Middle frontal gyrus (tissue), 1 donor: Measurements from ENCODE around the gene ARHGEF7.

Experiments
- DNase-seq: peaks from one replicate; pipeline ENCODE4 v3.0.0-alpha.2; 2015; ENCODE audit warnings: low spot score; ENCODE audit errors: extremely low spot score

The ARHGEF7 gene

DNA sequence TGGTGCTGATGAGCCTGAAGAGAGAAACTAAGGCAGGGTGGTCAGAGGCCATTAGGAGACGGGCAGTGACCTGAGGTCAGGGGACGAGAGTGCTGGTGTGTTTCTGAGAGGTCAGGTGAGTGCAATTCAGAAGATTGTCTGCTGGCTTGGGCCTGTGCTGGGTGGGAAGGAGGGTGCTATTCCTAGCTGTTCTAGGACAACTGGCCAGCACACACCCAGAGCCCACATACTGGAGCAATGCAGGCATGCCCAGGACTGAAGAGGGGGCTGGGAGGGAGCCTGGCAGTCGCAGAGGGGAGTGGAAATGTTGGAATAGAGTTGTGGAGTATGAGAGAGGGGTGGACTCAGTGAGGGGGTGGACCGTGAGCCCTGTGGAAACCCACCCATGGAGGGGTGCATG is 16.5 kb downstream of the ARHGEF7 start:
- DNase-seq = no peak

GRCh38 chr13:111132948-111133347 is 17.8 kb downstream of the ARHGEF7 start:
- no peak for DNase-seq

DNA sequence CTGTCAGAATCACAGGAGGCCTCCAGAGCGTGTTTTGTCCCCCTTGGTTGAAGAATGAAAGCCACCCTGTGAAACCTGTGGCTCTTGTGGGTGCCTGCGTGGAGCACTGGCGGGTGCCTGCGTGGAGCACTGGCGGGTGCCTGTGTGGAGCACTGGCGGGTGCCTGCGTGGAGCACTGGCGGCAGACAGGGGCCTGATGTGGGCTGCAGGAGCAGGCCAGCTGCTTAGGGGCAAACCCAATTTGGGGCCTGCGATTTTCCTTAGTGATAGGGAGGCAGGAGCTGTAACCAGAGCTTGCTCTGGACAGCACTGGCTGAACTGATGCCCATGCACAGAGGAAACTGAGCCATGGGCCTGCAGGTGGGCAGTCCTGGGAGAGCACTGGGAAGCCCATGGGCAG is 24.3 kb downstream of the ARHGEF7 start:
- DNase-seq = no peak

DNA sequence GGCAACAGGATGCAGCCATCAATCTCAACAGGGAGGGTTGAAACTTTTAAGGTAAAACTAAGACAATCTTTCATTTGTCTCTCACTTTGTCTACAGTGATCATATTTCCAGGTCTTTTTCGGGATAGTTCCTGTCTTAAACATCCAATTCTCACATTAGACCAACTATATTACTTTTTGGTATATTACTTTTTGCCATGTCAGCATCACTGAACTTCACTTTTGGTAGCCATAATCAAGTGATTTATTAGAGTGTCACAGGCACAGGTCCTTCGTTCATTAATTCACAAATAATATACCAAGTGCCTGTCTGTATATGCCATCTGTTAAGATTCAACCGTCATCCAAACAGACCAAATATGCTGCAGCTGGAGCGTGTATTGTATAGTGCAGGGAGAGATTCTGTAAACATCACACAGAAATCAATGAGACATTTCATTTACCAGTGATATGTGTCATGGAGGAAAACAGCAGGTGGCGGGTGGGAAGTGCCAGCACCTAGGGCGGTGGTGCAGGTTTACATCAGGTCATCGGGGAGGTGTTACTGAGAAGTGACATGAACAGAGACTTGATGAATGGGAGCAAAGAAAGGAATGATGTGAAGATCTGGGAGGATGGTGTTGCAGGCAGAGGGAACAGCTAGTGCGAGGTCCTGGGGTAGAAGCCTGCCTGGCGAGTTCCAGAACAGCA is 24.9 kb downstream of the ARHGEF7 start:
- DNase-seq = no peak

GRCh38 chr13:111140562-111141105 is 25.5 kb downstream of the ARHGEF7 start:
- DNase-seq = no peak

- no peak for DNase-seq
Measured at GRCh38 chr13:111142472-111142871, 27.4 kb downstream of the ARHGEF7 start.

- DNase-seq = no peak
Measured at GRCh38 chr13:111143865-111144540, 28.9 kb downstream of the ARHGEF7 start.

DNA sequence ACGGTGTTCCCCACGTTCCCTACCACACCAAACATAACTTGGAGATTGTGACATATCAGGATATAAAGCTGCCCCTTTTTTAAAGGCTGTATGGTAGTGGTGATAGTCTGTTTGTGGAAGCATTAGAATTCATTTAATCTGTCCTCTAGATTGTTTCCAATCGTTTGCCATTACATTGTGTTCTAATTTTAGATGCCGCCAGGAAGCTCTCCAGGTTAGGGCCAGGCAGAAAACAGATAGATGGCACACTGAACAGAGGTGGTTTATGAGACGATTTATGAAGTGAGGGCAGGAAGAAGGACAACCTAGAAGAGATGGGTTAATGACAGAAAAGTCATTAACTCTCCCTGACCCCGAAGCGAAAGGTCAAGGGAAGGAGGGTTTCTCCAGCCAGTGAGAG is 30.0 kb downstream of the ARHGEF7 start:
- DNase-seq = no peak

- DNase-seq = no peak
Measured at GRCh38 chr13:111145506-111145905, 30.4 kb downstream of the ARHGEF7 start.

DNA sequence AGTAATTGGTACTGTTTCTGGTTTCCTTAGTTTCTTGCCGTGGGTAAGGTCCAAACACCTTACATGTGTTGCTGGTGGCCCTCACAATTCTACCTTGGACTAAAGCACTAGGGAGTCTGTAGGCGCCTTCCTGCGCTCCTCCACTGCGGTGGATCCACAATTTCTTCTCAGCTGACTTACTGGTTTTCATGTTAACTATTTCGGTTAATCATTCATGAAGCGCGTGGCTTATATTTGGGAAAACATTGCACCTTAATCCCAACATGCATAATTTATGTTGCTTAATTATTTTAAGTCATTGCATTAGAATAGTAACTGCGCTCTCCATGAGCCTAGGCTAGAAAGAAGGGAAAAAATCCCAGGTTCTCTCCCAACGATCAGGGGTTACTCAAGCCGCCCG is 37.7 kb downstream of the ARHGEF7 start:
- no peak for DNase-seq

DNA sequence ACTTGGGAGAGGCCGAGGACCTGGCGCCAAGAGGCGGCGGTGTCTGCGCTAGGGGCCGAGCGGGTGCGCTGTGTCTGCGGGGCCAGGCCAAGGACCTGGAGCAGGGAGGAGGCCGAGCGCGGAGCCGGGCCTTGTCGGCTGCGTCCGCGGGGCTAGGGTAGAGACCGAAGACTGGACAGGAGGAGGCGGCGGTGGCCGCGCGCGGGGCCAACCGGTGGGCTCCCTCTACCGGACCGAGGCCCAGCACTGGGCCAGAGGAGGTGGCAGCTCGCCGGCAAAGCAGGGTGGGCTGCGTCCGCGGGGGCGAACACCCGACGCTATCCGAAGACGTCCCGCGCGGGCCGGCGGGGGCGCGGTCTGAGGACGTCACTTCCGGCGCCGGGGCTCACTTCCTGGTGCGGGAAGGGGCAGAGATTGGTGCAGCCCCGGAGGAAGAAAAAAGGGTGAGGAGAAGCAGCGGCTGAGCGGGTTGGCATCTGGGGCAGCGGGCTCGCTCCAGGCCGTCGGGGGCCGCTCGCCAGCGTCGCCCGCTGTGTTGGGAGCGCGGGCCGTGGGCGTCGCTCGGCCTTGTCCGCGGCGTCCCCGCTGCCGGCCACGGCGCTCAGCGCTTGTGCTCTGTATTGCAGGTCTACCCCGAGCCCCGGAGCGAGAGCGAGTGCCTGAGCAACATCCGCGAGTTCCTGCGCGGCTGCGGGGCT is 38.3 kb downstream of the ARHGEF7 start:
- peak; percentile 89 for DNase-seq

DNA sequence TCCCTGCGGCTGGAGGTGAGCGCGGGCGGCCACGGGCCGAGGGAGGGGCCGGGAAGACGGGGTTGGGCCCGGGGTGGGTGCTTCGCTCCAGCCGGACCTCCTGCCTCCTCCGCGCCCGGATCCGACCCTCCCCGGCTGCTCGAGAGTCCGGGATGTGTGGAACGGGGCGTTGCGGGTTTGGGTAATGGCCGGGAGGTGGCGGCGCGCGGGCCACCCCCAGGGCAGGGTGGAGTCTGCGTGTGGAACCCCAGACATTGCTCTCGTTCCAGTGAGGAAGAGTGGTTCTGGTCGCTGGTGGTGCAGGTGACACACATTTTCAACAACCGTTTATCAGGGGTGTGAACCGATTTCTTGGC is 38.8 kb downstream of the ARHGEF7 start:
- DNase-seq = no peak

DNA sequence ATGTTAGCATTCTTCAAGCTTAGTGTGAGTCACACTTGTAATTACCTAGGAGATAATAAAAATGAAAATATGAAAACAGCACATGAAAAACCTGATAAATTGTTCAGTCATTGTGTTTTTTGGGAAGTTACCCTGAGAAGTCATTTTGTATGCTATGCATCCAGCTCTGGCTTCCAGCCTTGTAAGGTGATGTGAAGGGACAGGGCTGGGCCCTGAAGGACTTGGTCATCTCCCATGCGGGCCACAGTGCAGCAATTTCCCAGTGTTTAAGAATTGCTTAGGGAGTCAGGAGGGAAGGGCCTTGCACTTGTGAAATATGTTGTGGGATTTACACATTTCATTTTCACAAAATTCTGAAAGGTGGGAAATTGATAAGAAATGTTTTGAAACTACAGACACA is 41.3 kb downstream of the ARHGEF7 start:
- no peak for DNase-seq

DNA sequence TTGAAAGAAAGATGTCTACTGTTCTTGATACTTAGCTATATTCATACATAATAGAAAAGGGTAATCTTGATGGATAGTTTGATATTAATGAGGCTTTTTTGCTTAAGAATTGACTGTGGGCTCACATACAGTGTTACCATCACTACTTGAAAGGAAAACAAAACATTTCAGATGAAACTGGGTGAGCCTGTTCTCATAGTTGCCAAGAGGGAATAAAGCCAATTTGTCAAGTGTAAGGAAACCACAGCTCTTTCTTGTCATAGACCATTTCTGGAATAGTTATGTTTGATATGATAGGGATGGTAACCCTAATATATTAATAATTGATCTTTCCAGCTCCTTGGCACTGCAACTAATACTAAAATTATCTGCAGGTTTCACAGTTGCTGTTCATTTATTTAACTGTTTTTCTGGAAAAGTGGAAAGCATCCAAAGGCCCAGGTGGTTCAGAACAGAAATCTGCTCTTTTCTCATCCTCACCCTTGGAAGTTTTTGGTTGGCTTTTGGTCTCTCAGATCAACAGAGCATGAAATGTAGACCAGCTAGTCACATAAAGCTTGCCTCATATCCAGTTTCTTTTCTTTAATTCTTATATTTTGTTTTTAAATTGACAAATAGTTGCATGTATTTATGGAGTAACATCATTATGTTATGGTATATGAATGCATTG is 43.2 kb downstream of the ARHGEF7 start:
- no peak for DNase-seq

GRCh38 chr13:111159362-111160320 is 44.5 kb downstream of the ARHGEF7 start:
- DNase-seq = no peak

DNA sequence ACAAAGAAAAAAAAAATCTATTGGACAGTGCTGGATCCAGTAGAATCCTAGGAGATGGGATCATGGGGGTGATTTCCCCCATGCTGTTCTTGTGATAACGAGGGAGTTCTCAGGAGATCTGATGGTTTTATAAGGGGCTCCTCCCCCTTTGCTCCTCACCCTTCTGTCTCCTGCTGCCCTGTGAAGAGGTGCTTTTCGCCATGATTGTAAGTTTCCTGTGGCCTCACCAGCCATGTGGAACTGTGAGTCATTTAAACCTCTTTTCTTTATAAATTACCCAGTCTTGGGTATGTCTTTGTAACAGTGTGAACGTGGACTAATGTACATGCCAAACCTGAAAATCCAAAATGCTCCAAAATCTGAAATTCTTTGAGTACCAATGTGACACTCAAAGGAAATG is 45.5 kb downstream of the ARHGEF7 start:
- no peak for DNase-seq

DNA sequence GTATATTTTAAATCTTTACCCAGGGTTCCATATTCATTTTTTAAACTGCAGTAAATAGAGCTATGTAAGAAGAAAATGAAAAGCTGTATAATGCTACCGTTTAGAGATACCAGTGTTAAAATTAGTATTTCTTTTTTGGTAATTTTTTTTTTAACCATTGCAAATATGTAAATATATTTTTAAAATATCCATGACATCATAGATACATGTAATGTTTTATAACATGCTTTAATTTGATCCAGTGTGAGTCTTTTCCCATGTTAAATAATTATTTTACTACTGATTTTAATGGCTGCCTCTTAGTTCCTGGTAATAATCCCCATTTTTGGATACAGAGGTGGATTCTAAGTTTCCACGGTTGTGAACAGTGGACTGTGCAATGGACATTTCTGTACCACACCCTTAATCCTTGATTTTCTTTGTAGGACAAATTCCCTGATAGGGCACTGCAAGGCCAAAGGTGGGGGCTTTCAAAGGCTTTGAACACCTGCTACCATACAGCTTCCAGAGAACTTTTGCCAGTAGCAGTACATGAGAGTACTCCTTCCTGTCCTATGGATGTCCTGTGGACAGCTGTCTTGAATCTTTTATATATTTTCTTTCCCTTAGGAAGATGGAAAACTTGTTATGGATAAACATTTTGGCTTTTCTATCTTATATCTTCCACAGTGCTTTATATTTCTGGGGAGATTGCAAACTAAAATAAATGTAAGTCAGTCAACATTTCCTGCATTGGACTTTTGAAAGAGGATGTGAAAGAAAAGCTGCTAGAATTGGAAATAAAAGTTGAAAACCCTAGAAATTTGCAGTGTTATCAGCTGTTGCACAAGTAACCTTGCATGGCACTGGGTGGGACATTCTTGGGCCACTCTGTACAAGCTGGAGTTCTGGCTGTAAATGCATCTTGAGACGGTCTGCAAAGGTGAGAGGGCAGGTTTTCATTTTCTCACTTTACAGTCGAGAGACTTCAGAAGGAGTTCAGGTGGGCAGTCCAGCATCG is 46.8 kb downstream of the ARHGEF7 start:
- no peak for DNase-seq

DNA sequence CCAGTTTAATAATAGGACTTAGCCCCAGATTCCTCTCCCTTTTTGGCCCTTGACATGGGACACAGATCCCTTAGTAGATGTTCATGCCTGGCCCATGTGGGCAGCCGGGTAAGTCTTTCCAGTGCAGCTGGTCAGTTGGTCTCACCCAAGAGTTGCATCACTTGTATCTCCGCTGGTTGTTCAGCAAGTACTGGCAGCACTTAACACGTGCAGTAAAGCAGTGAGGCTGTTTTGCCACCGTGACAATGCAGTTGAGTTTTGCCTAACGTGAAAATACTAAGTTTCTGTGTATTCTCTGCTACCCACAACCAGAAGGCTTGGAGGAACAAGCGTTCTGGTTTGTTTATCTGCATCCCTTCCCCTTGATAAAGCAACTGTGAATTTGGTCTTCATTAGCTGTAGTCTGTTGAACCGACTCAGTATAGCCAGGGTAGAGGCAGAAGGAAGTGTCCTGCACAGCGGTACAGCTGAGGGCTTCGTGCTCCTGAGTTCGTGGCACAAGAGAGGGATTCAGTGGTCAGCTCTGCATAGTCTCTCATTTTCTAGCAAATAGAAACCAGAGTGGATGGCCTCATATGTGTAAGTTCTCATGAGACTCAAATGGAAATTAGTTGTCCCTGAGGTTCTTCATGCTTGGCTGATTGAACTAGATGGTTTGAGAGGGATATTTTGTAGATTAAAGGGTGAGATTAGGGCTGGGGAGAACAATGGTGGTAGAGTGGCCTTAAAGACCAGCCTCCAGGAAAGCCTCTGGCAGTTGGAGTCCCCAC is 50.3 kb downstream of the ARHGEF7 start:
- DNase-seq = no peak
